IMR-90 (cell line): ENCODE results near the gene TAGLN2.

ENCODE experiments used
- CEBPB ChIP-seq: IDR thresholded peaks from 2 replicates; pipeline ENCODE4 v1.6.1; 2012; ENCODE audit warnings: low read depth, low read length, improper control_type of control experiment
- CTCF ChIP-seq: conservative IDR thresholded peaks from 2 replicates; pipeline ENCODE4 v1.5.1; 2012; ENCODE audit warnings: mild to moderate bottlenecking, low read depth, low read length, improper control_type of control experiment
- ELK1 ChIP-seq: fragments of 150-350 bp; IDR thresholded peaks from 2 replicates; pipeline ENCODE4 v1.6.1; 2016; ENCODE audit warnings: low read depth, mild to moderate bottlenecking, low read length, moderate library complexity, borderline replicate concordance
- MAFK ChIP-seq: IDR thresholded peaks from 2 replicates; pipeline ENCODE4 v1.6.1; 2012; ENCODE audit warnings: low read depth, low read length, improper control_type of control experiment
- MXI1 ChIP-seq: IDR thresholded peaks from 2 replicates; pipeline ENCODE4 v1.6.1; 2012; ENCODE audit warnings: low read depth, mild to moderate bottlenecking, low read length, moderate library complexity, borderline replicate concordance
- NFE2L2 ChIP-seq: fragments of 150-350 bp; IDR thresholded peaks from 2 replicates; pipeline ENCODE4 v1.6.1; 2016; ENCODE audit warnings: low read depth, mild to moderate bottlenecking, low read length
- POLR2A ChIP-seq: IDR thresholded peaks from 2 replicates; pipeline ENCODE4 v1.6.1; 2012; ENCODE audit warnings: mild to moderate bottlenecking, low read depth, low read length
- RAD21 ChIP-seq: IDR thresholded peaks from 2 replicates; pipeline ENCODE4 v1.6.1; 2012; ENCODE audit warnings: low read length, improper control_type of control experiment
- RFX5 ChIP-seq: IDR thresholded peaks from 2 replicates; pipeline ENCODE4 v1.8.0; 2012; ENCODE audit warnings: low read depth, mild to moderate bottlenecking, low read length, moderate library complexity
- USF2 ChIP-seq: fragments of 150-350 bp; IDR thresholded peaks from 2 replicates; pipeline ENCODE4 v1.6.1; 2017; ENCODE audit warnings: mild to moderate bottlenecking, antibody characterized with exemption, low read length, low read depth

GRCh38 chr1:159913451-159914192 is 11.7 kb downstream of the TAGLN2 start:
- TF ChIP-seq RAD21 = no peak
- TF ChIP-seq POLR2A = no peak
- no peak for TF ChIP-seq RFX5
- TF ChIP-seq ELK1 = no peak
- TF ChIP-seq CEBPB = no peak
- TF ChIP-seq MXI1 = no peak
- TF ChIP-seq CTCF = no peak
- TF ChIP-seq USF2 = no peak
- no peak for TF ChIP-seq MAFK
- TF ChIP-seq NFE2L2 = no peak
